NCI-H1694 (cell line): ENCODE results near the gene TNFAIP8.

Experiments used
- DNase-seq: peaks from one replicate; lab custom pipeline; 2025; lab: John Stamatoyannopoulos, UW

TNFAIP8 gene

GRCh38 chr5:119346394-119346793, 9.4 kb upstream of the TNFAIP8 start:
- DNase-seq: no peak

DNA sequence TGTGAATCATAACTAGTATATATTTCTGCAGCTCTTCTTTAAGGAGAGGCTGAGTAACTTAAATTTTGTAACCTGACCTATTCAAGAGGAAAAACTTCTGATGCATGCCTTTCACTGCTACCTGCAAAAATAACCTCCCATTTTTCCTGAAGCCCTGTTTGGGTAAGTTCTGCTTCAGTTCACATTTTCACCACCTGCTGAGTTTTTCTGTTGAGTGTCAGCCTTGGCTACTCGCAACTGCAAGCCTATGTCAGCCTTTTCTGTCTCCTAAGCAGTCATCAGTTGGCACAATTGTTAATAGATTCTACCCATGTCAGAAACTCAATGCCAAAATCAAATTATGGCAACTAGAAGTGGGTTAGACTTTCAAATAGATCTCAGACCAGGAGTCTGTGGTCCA, 8.2 kb upstream of the TNFAIP8 start:
- no peak for DNase-seq

DNA sequence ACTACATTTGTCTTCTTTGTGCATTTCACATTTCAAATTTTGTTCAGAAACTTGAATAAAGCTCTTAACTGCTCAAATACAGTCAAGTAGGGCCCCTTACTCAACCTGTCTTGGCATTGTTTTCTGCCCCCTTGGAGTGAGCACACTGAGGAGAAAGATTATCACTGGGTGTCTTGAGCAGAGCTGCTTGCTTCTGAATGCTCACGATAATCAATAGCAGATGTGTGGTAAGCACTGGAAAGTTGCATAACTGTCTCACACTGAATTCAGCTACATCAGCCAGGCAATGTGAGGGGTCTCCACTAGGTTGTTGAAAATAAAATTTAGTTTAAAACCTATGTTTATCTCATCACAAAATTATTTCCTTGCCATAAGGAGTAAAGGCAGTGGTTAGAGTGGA, 7.8 kb upstream of the TNFAIP8 start:
- DNase-seq: no peak

- DNase-seq: no peak
Measured at GRCh38 chr5:119353213-119353612, 2.6 kb upstream of the TNFAIP8 start.

GRCh38 chr5:119353686-119354366, 2.0 kb upstream of the TNFAIP8 start:
- no peak for DNase-seq

DNA sequence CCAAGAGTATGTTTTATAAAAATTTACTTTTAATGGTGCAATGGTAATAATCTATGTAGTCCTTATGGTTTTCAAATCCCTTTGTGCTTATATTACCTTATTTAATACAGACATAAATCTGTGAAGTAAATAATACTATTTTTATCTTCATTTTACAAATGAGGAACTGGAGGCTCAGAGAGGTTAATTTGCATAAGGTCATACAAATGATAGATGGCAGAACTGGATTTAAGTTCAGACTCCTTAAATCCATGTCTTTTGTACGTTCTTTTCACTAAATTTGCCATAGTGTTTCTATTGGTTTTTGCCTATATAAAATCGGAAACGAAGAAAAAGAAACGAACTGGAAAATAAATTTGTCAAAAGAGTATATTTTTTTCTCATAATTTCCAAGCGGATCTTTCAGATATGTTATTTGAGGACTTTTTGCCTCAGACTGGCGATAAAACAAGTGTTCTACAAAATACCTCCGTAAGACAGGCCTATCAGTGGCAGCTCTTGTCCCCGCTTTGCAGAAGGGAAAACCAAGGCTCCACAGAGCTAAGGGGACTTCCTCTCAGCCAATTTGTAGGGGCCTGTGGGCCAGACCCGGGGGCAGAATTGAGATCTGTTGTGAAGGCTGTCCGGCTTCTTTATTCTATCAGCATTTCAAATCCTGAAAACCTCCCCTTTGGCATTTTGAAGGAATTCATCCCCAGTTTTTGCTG, 1.1 kb upstream of the TNFAIP8 start:
- no peak for DNase-seq

GRCh38 chr5:119355244-119355638, 578 bp upstream of the TNFAIP8 start:
- no peak for DNase-seq

- no peak for DNase-seq
Measured at GRCh38 chr5:119356612-119357188, 881 bp downstream of the TNFAIP8 start.

GRCh38 chr5:119357270-119357669, 1.5 kb downstream of the TNFAIP8 start:
- DNase-seq: no peak

DNA sequence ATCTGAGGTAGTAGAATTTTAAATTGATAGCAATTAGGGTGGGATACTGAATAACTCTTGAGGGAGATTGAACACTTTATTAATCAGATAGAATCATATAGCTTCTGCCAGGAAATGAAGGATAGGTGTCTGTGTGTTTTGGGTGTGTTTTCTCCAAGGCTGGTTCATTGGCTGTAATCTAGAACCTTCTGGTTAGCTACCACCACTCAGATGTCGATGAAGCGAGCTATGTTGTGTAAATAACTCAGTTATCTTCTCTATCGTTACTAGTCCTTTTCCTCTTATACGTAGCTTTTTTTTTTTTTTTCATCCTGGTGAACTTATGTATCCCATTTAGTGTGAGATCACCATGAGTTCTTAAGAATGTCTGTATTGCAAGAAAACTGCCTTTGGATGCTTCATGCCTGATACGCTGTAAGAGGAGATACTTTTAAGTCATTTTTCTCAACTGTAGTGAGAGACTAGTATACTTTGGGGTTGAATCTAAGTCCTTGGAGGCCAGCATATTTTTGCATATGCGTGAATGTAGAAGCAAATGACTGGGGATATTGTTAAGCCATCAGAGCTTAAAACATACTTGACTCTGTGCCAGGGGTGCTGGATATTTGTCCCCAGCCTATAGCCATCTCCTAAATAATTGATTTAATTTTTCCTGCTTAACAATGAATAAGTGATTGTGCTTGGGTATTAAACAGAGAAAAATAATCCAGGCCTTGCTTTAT, 2.1 kb downstream of the TNFAIP8 start:
- no peak for DNase-seq

GRCh38 chr5:119358530-119358900, 2.7 kb downstream of the TNFAIP8 start:
- no peak for DNase-seq

- no peak for DNase-seq
Measured at GRCh38 chr5:119358901-119359603, 3.2 kb downstream of the TNFAIP8 start.

DNA sequence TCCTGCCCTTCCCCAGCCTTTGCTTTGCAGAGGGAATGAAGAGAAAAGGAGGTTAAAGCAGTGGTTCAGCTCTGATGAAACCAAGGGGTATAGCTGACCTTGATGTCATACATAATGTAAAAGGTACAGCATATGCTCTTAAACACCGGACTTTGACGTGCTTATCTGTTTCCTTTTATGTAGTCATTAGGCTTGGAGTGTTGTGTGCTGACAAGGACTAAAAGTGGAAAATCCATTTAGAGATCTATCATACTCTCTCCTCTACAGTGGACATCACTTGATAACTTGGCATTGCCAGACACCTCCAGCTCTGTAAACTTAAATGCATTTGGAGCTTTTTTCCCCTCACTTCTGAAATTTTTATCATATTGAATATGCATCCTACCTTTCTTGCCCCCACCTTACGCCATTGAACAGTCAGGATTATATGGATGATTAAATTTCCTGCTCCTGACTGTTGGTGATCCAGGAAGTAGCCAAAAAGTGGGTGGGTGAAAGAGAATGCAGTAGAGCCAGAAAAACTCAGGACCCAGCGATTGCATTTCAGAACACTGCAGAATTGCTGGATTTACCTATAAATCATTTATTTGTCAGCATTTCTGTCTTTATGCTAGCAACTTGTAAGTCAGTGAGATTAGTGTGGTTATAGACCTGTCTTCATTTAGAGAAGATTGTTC, 4.1 kb downstream of the TNFAIP8 start:
- DNase-seq: no peak

DNA sequence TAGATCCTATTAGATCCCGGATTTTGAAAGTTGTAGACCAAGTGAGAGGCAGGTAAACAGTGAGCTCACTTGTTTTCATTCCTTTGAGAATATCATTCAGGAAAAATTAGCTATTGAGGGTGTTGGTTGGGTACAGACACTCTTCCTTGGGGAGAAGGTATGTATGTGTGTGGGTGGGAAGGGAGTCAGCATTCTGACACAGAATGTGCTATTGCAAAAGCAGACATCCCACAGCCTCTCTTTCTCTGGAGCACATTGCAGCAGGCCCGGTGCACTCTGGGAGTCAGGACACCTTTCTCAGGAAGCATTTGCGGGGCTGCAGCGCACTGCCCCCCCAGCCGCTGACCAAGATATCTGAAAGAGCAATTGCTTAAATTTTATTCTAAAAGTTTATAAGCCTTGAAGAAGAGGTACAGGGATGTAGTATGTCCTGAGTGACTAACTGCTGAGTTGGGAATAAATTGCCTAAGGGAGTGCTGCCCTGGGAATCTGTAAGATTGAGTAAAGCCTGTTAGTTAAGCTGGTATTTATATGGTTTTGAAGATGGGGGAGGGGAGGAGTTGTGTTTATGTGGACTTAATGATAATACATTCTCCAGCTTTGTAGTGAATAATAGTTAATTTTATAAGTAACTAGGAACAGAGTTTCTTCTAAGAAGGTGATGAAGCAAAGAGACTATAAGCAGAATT, 5.2 kb downstream of the TNFAIP8 start:
- DNase-seq: no peak

- DNase-seq: no peak
Measured at GRCh38 chr5:119361594-119362125, 5.8 kb downstream of the TNFAIP8 start.

DNA sequence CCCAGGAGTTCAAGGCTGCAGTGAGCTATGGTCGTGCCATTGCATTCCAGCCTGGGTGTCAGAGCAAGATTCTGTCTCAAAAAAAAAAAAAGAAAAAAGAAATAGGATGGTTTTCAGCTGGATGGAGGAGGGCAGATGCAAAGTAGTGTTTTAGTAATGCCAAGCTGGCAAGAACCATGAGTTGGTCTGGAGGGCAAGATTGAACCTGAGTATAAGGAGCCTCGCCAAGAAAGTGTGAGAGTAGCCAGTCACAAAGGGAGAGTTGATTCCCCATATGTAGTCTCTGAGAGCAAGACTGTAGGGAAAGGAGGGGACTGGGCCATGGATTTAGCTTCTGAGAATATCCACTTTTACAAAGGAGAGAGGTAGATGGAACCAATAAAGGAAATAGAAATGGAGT, 6.9 kb downstream of the TNFAIP8 start:
- no peak for DNase-seq

GRCh38 chr5:119363271-119363670, 7.5 kb downstream of the TNFAIP8 start:
- no peak for DNase-seq

DNA sequence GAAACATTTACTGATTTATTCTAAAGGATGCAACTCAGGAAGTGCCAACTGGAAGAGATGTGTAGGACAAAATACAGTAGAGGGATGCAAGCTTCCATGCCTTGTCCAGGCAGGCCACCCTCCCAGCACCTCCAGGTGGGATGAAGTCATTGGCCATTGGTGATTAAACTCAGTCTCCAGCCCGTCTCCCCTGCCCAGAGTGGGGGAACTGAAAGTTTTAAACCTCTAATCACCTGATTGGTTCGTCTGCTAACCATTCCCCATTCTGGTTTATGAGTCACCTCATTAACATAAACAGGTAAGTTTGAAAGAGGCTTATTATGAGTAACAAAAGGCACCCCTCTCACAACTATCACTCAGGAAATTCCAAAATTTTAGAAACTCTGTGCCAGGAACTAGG, 8.1 kb downstream of the TNFAIP8 start:
- no peak for DNase-seq

GRCh38 chr5:119365847-119366539, 10.2 kb downstream of the TNFAIP8 start:
- no peak for DNase-seq

DNA sequence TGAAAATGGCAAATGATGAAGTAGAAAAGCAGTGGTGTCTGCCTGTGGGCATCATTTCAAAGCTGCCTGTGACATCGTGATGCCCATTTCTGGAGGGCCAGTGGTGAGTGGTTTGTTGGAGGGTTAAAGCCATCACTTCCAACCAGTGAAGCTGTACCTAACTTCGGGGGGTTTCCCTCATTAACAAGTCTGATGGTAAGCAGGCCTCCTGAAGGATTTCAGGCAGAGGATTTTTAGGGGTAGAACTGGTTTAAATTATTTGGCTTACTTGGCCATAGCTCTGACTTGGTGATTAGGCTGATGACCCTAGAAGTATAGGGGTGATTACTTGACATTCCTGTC, 10.7 kb downstream of the TNFAIP8 start:
- DNase-seq: no peak
